Activated CD8-positive, alpha-beta memory T cell treated with anti-CD3 and anti-CD28 coated beads, Interleukin-2, amount 10 ng/mL, durations not matched to agents 7 days and 5 days (primary cell): ENCODE measurements around the gene LCE1D. TPM values are rescaled to one million over a fixed set of nuclear protein-coding genes. Genes with fewer than 3 reads are reported as not detected.

ENCODE experiments used
- ATAC-seq: fragments of 150-1000 bp; cut with Tn5 transposase; one replicate; pipeline ENCODE4 v1.10.0; 2021; ENCODE audit warnings: moderate library complexity
- CTCF ChIA-PET: fragments of 350-600 bp; sonication (Branson Sonifier 250); formaldehyde crosslinking; loops from one replicate; lab custom pipeline; 2021; ENCODE audit warnings: antibody characterized with exemption; lab: Charles Lee
- DNase-seq: peaks from one replicate; pipeline ENCODE4 v3.0.0-alpha.2; 2020
- H3K27ac Mint-ChIP-seq: one replicate; pipeline ENCODE4 v1.8.0; 2021; ENCODE audit warnings: mild to moderate bottlenecking, mixed read lengths
- H3K27me3 Mint-ChIP-seq: one replicate; pipeline ENCODE4 v1.8.0; 2021; ENCODE audit warnings: mixed read lengths
- H3K36me3 Mint-ChIP-seq: one replicate; pipeline ENCODE4 v1.8.0; 2021; ENCODE audit warnings: mild to moderate bottlenecking, mixed read lengths
- H3K4me1 Mint-ChIP-seq: one replicate; pipeline ENCODE4 v1.8.0; 2021; ENCODE audit warnings: mixed read lengths
- H3K4me3 Mint-ChIP-seq: one replicate; pipeline ENCODE4 v1.8.0; 2021; ENCODE audit warnings: mild to moderate bottlenecking, moderate library complexity, mixed read lengths
- H3K9me3 Mint-ChIP-seq: one replicate; pipeline ENCODE4 v1.8.0; 2022; ENCODE audit warnings: low read depth, mixed read lengths
- total RNA-seq, 2 experiments: library from RNA; stranded (reverse); gene quantifications; one replicate each; pipeline ENCODE4 v1.2.3, GENCODE V29; 2021

LCE1D gene
- total RNA-seq, 2 experiments from 2014 or later: not detected

- H3K9me3 Mint-ChIP-seq: peaks cover 2% of the 10 kb centered on the region
- H3K36me3 Mint-ChIP-seq: no peaks in the 10 kb centered on the region
- H3K27me3 Mint-ChIP-seq: peaks cover 4% of the 10 kb centered on the region
- H3K4me3 Mint-ChIP-seq: no peak overlapping the region
- H3K27ac Mint-ChIP-seq: no peak overlapping the region
- ATAC-seq (no peak), DNase-seq (no peak)
- CTCF ChIA-PET: no interaction called here
- no peaks in the 10 kb centered on the region for H3K4me1 Mint-ChIP-seq
Observed at GRCh38 chr1:152776361-152776760, 20.2 kb upstream of the LCE1D start.

- H3K9me3 Mint-ChIP-seq: no peaks in the 10 kb centered on the region
- H3K4me1 Mint-ChIP-seq: no peaks in the 10 kb centered on the region
- DNase-seq: no peak
- no peak overlapping the region for H3K27ac Mint-ChIP-seq
- no peak for ATAC-seq
- H3K4me3 Mint-ChIP-seq: no peak overlapping the region
- H3K27me3 Mint-ChIP-seq: peaks cover 4% of the 10 kb centered on the region
- no peaks in the 10 kb centered on the region for H3K36me3 Mint-ChIP-seq
- CTCF ChIA-PET: interaction anchor here (1.1 kb wide), 1 partner anchor 13 kb away, joined by 3 read pairs; no protein-coding TSS in a partner anchor
Observed at GRCh38 chr1:152777510-152778137, 18.9 kb upstream of the LCE1D start.

GRCh38 chr1:152783095-152783494, 13.4 kb upstream of the LCE1D start:
- ATAC-seq: no peak
- H3K27ac Mint-ChIP-seq: no peak overlapping the region
- no peaks in the 10 kb centered on the region for H3K36me3 Mint-ChIP-seq
- H3K4me3 Mint-ChIP-seq: no peak overlapping the region
- H3K4me1 Mint-ChIP-seq: peaks cover 3% of the 10 kb centered on the region
- DNase-seq: no peak
- no peaks in the 10 kb centered on the region for H3K9me3 Mint-ChIP-seq
- CTCF ChIA-PET: no interaction called here
- peaks cover 29% of the 10 kb centered on the region for H3K27me3 Mint-ChIP-seq

- peaks cover 3% of the 10 kb centered on the region for H3K4me1 Mint-ChIP-seq
- H3K4me3 Mint-ChIP-seq: no peak within 1 kb of the TSS
- ATAC-seq: no peak
- no peak for DNase-seq
- peaks cover 31% of the 10 kb centered on the region for H3K27me3 Mint-ChIP-seq
- no peaks in the 10 kb centered on the region for H3K36me3 Mint-ChIP-seq
- no peak within 1 kb of the TSS for H3K27ac Mint-ChIP-seq
- CTCF ChIA-PET: no interaction called here
- H3K9me3 Mint-ChIP-seq: no peaks in the 10 kb centered on the region
Observed at GRCh38 chr1:152786077-152786476, 10.4 kb upstream of the LCE1D start, which contains the start of gene LCE1E. TSS of gene LCE1E (plus strand) at chr1:152786257. CDS start at chr1:152787300, 1,043 bp downstream.

GRCh38 chr1:152795686-152796085, 835 bp upstream of the LCE1D start:
- Mint-ChIP-seq H3K4me3 (no peak overlapping the region), H3K27me3 (peaks cover 3% of the 10 kb centered on the region), H3K4me1 (no peaks in the 10 kb centered on the region), H3K36me3 (no peaks in the 10 kb centered on the region), H3K27ac (no peak overlapping the region), H3K9me3 (no peaks in the 10 kb centered on the region)
- CTCF ChIA-PET: no interaction called here
- DNase-seq (no peak), ATAC-seq (no peak)

DNA sequence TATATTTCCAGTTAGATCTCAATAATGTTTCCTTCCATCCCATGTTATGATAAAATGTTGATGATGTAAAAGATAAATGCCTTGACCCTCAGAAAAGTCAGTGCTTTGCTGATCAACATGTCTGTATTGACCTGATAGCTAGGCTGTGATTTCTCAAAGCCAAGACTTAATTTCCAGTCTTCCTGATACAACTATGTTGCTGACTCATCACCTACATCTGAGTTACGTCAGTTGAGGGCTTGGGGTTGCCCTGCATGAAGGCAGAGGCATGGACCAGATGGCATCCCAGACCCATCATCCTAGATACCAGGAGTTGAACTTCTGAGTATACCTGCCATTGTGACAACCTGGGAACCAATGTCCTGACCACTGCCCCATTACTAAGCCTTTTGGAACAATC, 4.8 kb downstream of the LCE1D start:
- DNase-seq (no peak), ATAC-seq (no peak)
- Mint-ChIP-seq H3K36me3 (no peaks in the 10 kb centered on the region), H3K27me3 (peaks cover 13% of the 10 kb centered on the region), H3K27ac (no peak overlapping the region), H3K4me1 (no peaks in the 10 kb centered on the region), H3K9me3 (no peaks in the 10 kb centered on the region), H3K4me3 (no peak overlapping the region)
- CTCF ChIA-PET: no interaction called here

DNA sequence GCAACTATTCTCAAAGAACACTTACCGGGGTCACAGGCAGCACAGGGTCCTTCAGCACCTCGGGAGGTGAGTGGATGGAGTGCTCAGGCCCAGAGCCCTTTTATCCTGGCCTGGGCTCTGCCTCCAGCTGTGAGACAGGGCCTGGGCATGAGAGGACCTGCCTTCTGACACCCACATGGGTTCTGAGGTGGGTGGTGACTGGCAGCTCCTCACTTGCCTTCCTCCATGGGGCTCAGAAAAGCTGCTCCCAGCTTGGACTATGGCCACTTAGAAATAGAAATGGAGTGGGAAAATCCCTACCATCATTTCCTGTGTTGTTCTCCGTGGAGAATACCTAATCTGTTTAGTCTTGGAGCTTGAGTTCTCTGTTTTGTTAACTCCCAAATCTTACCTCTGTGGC, 10.1 kb downstream of the LCE1D start, which contains the start of gene LCE1C:
TSS of gene LCE1C (minus strand) at position 76 of the 400 bp plus-strand sequence. CDS start 1,173 bp downstream, outside the sequence.
- H3K36me3 Mint-ChIP-seq: no peaks in the 10 kb centered on the region
- CTCF ChIA-PET: no interaction called here

GRCh38 chr1:152811050-152811449, 14.5 kb downstream of the LCE1D start:
- Mint-ChIP-seq H3K4me1 (no peaks in the 10 kb centered on the region), H3K27me3 (peaks cover 15% of the 10 kb centered on the region), H3K36me3 (no peaks in the 10 kb centered on the region), H3K9me3 (peaks cover 2% of the 10 kb centered on the region), H3K27ac (no peak overlapping the region), H3K4me3 (no peak overlapping the region)
- no peak for DNase-seq
- CTCF ChIA-PET: no interaction called here
- ATAC-seq: no peak

More for the DNA sequence above, 10.1 kb downstream of the LCE1D start, which contains the start of gene LCE1C:
- Mint-ChIP-seq H3K27ac (no peak within 1 kb of the TSS), H3K9me3 (no peaks in the 10 kb centered on the region), H3K4me3 (no peak within 1 kb of the TSS), H3K4me1 (no peaks in the 10 kb centered on the region), H3K27me3 (peaks cover 15% of the 10 kb centered on the region)
- DNase-seq (no peak), ATAC-seq (no peak)

DNA sequence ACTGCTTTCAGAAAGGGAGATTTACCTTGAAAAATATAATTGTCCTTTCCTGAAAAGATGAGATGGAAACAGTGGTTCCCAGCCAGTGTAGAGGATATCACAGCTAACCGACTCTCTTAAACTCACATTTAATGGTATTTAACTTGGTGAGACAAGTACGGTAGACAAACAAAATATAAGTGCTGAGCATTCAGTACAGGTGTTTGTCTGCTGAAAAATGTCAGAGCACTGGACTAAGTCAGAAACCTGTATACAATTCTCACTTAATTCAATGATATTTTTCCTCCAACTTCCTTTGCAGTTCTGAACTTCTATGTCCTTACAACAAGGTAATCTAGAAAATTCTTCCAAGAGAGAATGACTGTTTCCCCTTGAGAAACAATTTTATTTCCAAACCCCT, 15.2 kb downstream of the LCE1D start, which contains the start of gene LCE1B:
TSS of gene LCE1B (plus strand) at position 301 of the 400 bp plus-strand sequence. CDS start 476 bp downstream, outside the sequence.
- DNase-seq (no peak), ATAC-seq (no peak)
- Mint-ChIP-seq H3K9me3 (peaks cover 2% of the 10 kb centered on the region), H3K27me3 (peaks cover 15% of the 10 kb centered on the region), H3K4me3 (no peak within 1 kb of the TSS), H3K27ac (no peak within 1 kb of the TSS), H3K36me3 (no peaks in the 10 kb centered on the region), H3K4me1 (no peaks in the 10 kb centered on the region)
- CTCF ChIA-PET: no interaction called here

DNA sequence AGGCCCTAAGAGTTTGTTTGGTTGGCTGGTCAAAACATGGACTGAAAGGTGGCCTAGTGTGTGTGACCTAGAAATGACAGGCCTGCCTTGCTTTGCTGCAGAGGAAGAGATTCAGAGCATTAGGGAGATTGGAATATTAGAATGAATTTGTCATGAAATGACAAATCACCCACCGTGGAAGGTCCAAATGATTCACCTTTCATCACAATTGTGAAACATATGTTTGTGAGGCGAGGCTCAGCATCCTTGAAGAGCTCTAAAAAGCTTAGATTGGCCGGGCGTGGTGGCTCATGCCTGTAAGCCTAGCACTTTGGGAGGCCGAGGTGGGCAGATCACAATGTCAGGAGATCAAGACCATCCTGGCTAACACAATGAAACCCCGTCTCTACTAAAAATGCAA, 20.8 kb downstream of the LCE1D start:
- no peak for DNase-seq
- Mint-ChIP-seq H3K36me3 (no peaks in the 10 kb centered on the region), H3K27me3 (peaks cover 7% of the 10 kb centered on the region), H3K4me3 (no peak overlapping the region), H3K4me1 (no peaks in the 10 kb centered on the region), H3K27ac (no peak overlapping the region), H3K9me3 (peaks cover 2% of the 10 kb centered on the region)
- CTCF ChIA-PET: no interaction called here
- ATAC-seq: no peak

- CTCF ChIA-PET: no interaction called here
- H3K4me3 Mint-ChIP-seq: no peak overlapping the region
- no peak overlapping the region for H3K27ac Mint-ChIP-seq
- ATAC-seq: no peak
- H3K9me3 Mint-ChIP-seq: no peaks in the 10 kb centered on the region
- DNase-seq: no peak
- H3K36me3 Mint-ChIP-seq: no peaks in the 10 kb centered on the region
- peaks cover 16% of the 10 kb centered on the region for H3K27me3 Mint-ChIP-seq
- no peaks in the 10 kb centered on the region for H3K4me1 Mint-ChIP-seq
Observed at GRCh38 chr1:152823294-152823693, 26.8 kb downstream of the LCE1D start.

GRCh38 chr1:152824964-152825363, 28.4 kb downstream of the LCE1D start:
- DNase-seq (no peak), ATAC-seq (no peak)
- H3K4me1 Mint-ChIP-seq: no peaks in the 10 kb centered on the region
- CTCF ChIA-PET: no interaction called here
- H3K9me3 Mint-ChIP-seq: no peaks in the 10 kb centered on the region
- no peak overlapping the region for H3K27ac Mint-ChIP-seq
- H3K36me3 Mint-ChIP-seq: no peaks in the 10 kb centered on the region
- H3K4me3 Mint-ChIP-seq: no peak overlapping the region
- H3K27me3 Mint-ChIP-seq: peaks cover 22% of the 10 kb centered on the region

GRCh38 chr1:152827173-152827572, 30.7 kb downstream of the LCE1D start, which contains the start of gene LCE1A:
TSS of gene LCE1A (plus strand) at chr1:152827473. CDS start at chr1:152827473, 0 bp downstream.
- Mint-ChIP-seq H3K27me3 (peaks cover 21% of the 10 kb centered on the region), H3K36me3 (no peaks in the 10 kb centered on the region)
- CTCF ChIA-PET: no interaction called here

DNA sequence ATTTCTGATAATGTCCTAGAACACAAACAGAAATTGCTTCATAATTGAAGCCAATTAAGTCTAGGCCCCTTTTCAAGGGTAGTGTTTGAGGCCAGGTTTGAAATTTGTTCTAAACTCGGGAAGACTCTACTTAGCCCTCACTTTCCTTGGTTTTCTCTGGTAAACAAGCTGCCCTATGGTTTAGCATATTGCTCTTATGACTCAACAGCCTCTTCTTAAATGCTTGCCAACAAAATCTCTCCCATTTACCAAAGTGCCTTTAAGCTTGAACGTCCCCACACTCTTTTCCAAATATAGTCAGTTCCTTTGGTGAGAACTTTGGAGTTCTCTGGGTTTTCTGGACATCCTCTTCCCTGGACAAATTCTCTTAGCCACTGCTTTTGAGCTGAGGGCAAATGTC, 40.3 kb downstream of the LCE1D start:
- Mint-ChIP-seq H3K4me1 (no peaks in the 10 kb centered on the region), H3K4me3 (no peak overlapping the region), H3K9me3 (no peaks in the 10 kb centered on the region), H3K27me3 (peaks cover 7% of the 10 kb centered on the region), H3K27ac (no peak overlapping the region), H3K36me3 (no peaks in the 10 kb centered on the region)
- CTCF ChIA-PET: interaction anchor here (1.2 to 1.8 kb wide), 2 partner anchors 10 to 19 kb away, joined by 3 to 4 read pairs; no protein-coding TSS in a partner anchor
- no peak for DNase-seq
- no peak for ATAC-seq

More at GRCh38 chr1:152827173-152827572, 30.7 kb downstream of the LCE1D start, which contains the start of gene LCE1A:
- ATAC-seq: no peak
- no peak for DNase-seq
- Mint-ChIP-seq H3K9me3 (no peaks in the 10 kb centered on the region), H3K4me3 (no peak within 1 kb of the TSS), H3K27ac (no peak within 1 kb of the TSS), H3K4me1 (no peaks in the 10 kb centered on the region)
